ENCODE results near the gene FRAS1. TPM values are rescaled to one million over a fixed set of nuclear protein-coding genes. Genes with fewer than 3 reads are reported as not detected.

FRAS1 gene
- total RNA-seq, 2 experiments from 2014 or later, result not detected

GRCh38 chr4:78032929-78033328 is 24.2 kb upstream of the FRAS1 start:
- H3K9me3 Mint-ChIP-seq, result no peaks in the 10 kb centered on the region
- ChIA-PET CTCF (interaction anchor here (0.6 kb wide), 1 partner anchor 90 kb away, joined by 3 read pairs; no protein-coding TSS in a partner anchor), POLR2A (no interaction called here)
- no peak for DNase-seq
- H3K4me1 Mint-ChIP-seq, result no peaks in the 10 kb centered on the region
- H3K4me3 Mint-ChIP-seq, result no peak overlapping the region
- H3K27ac Mint-ChIP-seq, result no peak overlapping the region
- H3K36me3 Mint-ChIP-seq (ENCODE audit: low read depth), result no peaks in the 10 kb centered on the region
- peaks cover 3% of the 10 kb centered on the region for H3K27me3 Mint-ChIP-seq

GRCh38 chr4:78033861-78034260 is 23.3 kb upstream of the FRAS1 start:
- ChIA-PET POLR2A (no interaction called here), CTCF (no interaction called here)
- H3K4me3 Mint-ChIP-seq, result no peak overlapping the region
- no peaks in the 10 kb centered on the region for H3K36me3 Mint-ChIP-seq (ENCODE audit: low read depth)
- no peaks in the 10 kb centered on the region for H3K4me1 Mint-ChIP-seq
- no peak overlapping the region for H3K27ac Mint-ChIP-seq
- peaks cover 3% of the 10 kb centered on the region for H3K27me3 Mint-ChIP-seq
- no peak for DNase-seq
- H3K9me3 Mint-ChIP-seq, result no peaks in the 10 kb centered on the region

- POLR2A ChIA-PET, result no interaction called here
- Mint-ChIP-seq H3K27ac (no peak overlapping the region), H3K9me3 (no peaks in the 10 kb centered on the region), H3K4me1 (no peaks in the 10 kb centered on the region), H3K4me3 (no peak overlapping the region), H3K36me3 (ENCODE audit: low read depth) (no peaks in the 10 kb centered on the region), H3K27me3 (peaks cover 9% of the 10 kb centered on the region)
- CTCF ChIA-PET, result no interaction called here
- no peak for DNase-seq
Measured at GRCh38 chr4:78038704-78039103, 18.4 kb upstream of the FRAS1 start.

GRCh38 chr4:78039678-78040077 is 17.4 kb upstream of the FRAS1 start:
- ChIA-PET POLR2A (no interaction called here), CTCF (interaction anchor here (0.6 kb wide), 1 partner anchor 21 kb away, joined by 3 read pairs; no protein-coding TSS in a partner anchor)
- Mint-ChIP-seq H3K27me3 (peaks cover 11% of the 10 kb centered on the region), H3K9me3 (no peaks in the 10 kb centered on the region), H3K36me3 (ENCODE audit: low read depth) (no peaks in the 10 kb centered on the region), H3K27ac (no peak overlapping the region), H3K4me3 (no peak overlapping the region), H3K4me1 (no peaks in the 10 kb centered on the region)
- no peak for DNase-seq

GRCh38 chr4:78040431-78040830 is 16.7 kb upstream of the FRAS1 start:
- ChIA-PET CTCF (interaction anchor here (1.4 kb wide), 1 partner anchor 19 kb away, joined by 5 read pairs; no protein-coding TSS in a partner anchor), POLR2A (no interaction called here)
- Mint-ChIP-seq H3K27me3 (peaks cover 13% of the 10 kb centered on the region), H3K27ac (no peak overlapping the region), H3K4me1 (no peaks in the 10 kb centered on the region), H3K4me3 (no peak overlapping the region), H3K36me3 (ENCODE audit: low read depth) (no peaks in the 10 kb centered on the region), H3K9me3 (no peaks in the 10 kb centered on the region)
- DNase-seq, result no peak

- Mint-ChIP-seq H3K4me3 (no peak overlapping the region), H3K36me3 (ENCODE audit: low read depth) (no peaks in the 10 kb centered on the region), H3K27me3 (peaks cover 17% of the 10 kb centered on the region), H3K27ac (no peak overlapping the region), H3K4me1 (no peaks in the 10 kb centered on the region), H3K9me3 (no peaks in the 10 kb centered on the region)
- DNase-seq, result no peak
- POLR2A ChIA-PET, result no interaction called here
- CTCF ChIA-PET, result no interaction called here
Measured at GRCh38 chr4:78047366-78047765, 9.8 kb upstream of the FRAS1 start.

GRCh38 chr4:78056265-78057129 is 626 bp upstream of the FRAS1 start:
- Mint-ChIP-seq H3K4me3 (peak overlapping the region; percentile 59), H3K27me3 (peaks cover 71% of the 10 kb centered on the region), H3K27ac (no peak overlapping the region), H3K4me1 (peaks cover 26% of the 10 kb centered on the region), H3K9me3 (no peaks in the 10 kb centered on the region), H3K36me3 (ENCODE audit: low read depth) (peaks cover 3% of the 10 kb centered on the region)
- ChIA-PET POLR2A (interaction anchor here (0.6 kb wide), 1 partner anchor 11 kb away, joined by 3 read pairs; no protein-coding TSS in a partner anchor), CTCF (interaction anchor here (1.4 kb wide), 1 partner anchor 11 kb away, joined by 3 read pairs; no protein-coding TSS in a partner anchor)
- DNase-seq, result peak; percentile 38

- Mint-ChIP-seq H3K27me3 (peaks cover 74% of the 10 kb centered on the region), H3K36me3 (ENCODE audit: low read depth) (peaks cover 3% of the 10 kb centered on the region), H3K27ac (no peak overlapping the region), H3K9me3 (no peaks in the 10 kb centered on the region), H3K4me1 (peaks cover 26% of the 10 kb centered on the region), H3K4me3 (peak overlapping the region; percentile 59)
- POLR2A ChIA-PET, result no interaction called here
- DNase-seq, result peak; percentile 33
- CTCF ChIA-PET, result interaction anchor here (1.4 kb wide), 1 partner anchor 12 kb away, joined by 3 read pairs; no protein-coding TSS in a partner anchor
Measured at GRCh38 chr4:78057600-78058550, 752 bp downstream of the FRAS1 start.

GRCh38 chr4:78058591-78059523 is 1.7 kb downstream of the FRAS1 start:
- peaks cover 3% of the 10 kb centered on the region for H3K36me3 Mint-ChIP-seq (ENCODE audit: low read depth)

GRCh38 chr4:78059524-78059889 is 2.4 kb downstream of the FRAS1 start:
- Mint-ChIP-seq H3K4me1 (peaks cover 26% of the 10 kb centered on the region), H3K4me3 (no peak overlapping the region), H3K9me3 (no peaks in the 10 kb centered on the region), H3K27me3 (peaks cover 69% of the 10 kb centered on the region), H3K36me3 (ENCODE audit: low read depth) (peaks cover 3% of the 10 kb centered on the region), H3K27ac (no peak overlapping the region)
- no peak for DNase-seq
- POLR2A ChIA-PET, result interaction anchor here (1.1 kb wide), 1 partner anchor 240 kb away, joined by 3 read pairs; no protein-coding TSS in a partner anchor
- CTCF ChIA-PET, result interaction anchor here (0.6 to 2.3 kb wide), 8 partner anchors 9 to 229 kb away, joined by 3 to 6 read pairs (median 4); no protein-coding TSS in a partner anchor

More at GRCh38 chr4:78058591-78059523, 1.7 kb downstream of the FRAS1 start:
- Mint-ChIP-seq H3K9me3 (no peaks in the 10 kb centered on the region), H3K27me3 (peaks cover 73% of the 10 kb centered on the region), H3K27ac (no peak overlapping the region), H3K4me1 (peaks cover 26% of the 10 kb centered on the region), H3K4me3 (peak overlapping the region; percentile 59)
- DNase-seq, result no peak
- ChIA-PET POLR2A (interaction anchor here (1.1 kb wide), 1 partner anchor 239 kb away, joined by 3 read pairs; no protein-coding TSS in a partner anchor), CTCF (interaction anchor here (0.6 to 2.3 kb wide), 8 partner anchors 8 to 228 kb away, joined by 3 to 6 read pairs (median 4); no protein-coding TSS in a partner anchor)

- Mint-ChIP-seq H3K27ac (no peak overlapping the region), H3K27me3 (peaks cover 67% of the 10 kb centered on the region), H3K4me1 (peaks cover 26% of the 10 kb centered on the region), H3K4me3 (no peak overlapping the region), H3K36me3 (ENCODE audit: low read depth) (peaks cover 3% of the 10 kb centered on the region), H3K9me3 (no peaks in the 10 kb centered on the region)
- ChIA-PET CTCF (interaction anchor here (1.0 to 2.3 kb wide), 7 partner anchors 9 to 20 kb away, joined by 3 to 6 read pairs (median 5); no protein-coding TSS in a partner anchor), POLR2A (no interaction called here)
- DNase-seq, result no peak
Measured at GRCh38 chr4:78059938-78060337, 2.8 kb downstream of the FRAS1 start.
